HepG2 (cell line): ENCODE measurements around the gene PARP11. TPM values are rescaled to one million over a fixed set of nuclear protein-coding genes. Genes with fewer than 3 reads are reported as not detected.

Experiments
- ATAC-seq: fragments of 200-7000 bp; cut with Tn5 transposase; 3 replicates; pipeline ENCODE4 v1.9.1; 2020; ENCODE audit warnings: mild to moderate bottlenecking, moderate library complexity
- BruUV-seq: library from RNA; stranded (reverse); fragments of 400-500 nt; replicated peaks from 2 replicates; lab custom pipeline; 2021; lab: Mats Ljungman, UMichigan
- CTCF ChIA-PET: fragments of 300-600 bp; formaldehyde crosslinking; extraction: SDS; loops from one replicate; lab custom pipeline; 2021; ENCODE audit warnings: low total read pairs, inconsistent platforms, low intra/inter-chr PET ratio; lab: Yijun Ruan, JAX
- POLR2A ChIA-PET: fragments of 350-600 bp; sonication (Branson Sonifier 250); formaldehyde crosslinking; loops from one replicate; lab custom pipeline; 2020; ENCODE audit warnings: antibody characterized with exemption, inconsistent platforms; lab: Yijun Ruan, JAX
- DNase-seq: peaks from one replicate; pipeline ENCODE4 v3.0.0-alpha.2; 2015; ENCODE audit warnings: low spot score
- FAIRE-seq: peaks from 3 replicates; lab custom pipeline; 2011; peaks lifted over from hg19 to GRCh38; lab: Jason Lieb, UNC
- H2AFZ ChIP-seq: one replicate; pipeline ENCODE4 v1.6.1; 2011; ENCODE audit warnings: low read length, inconsistent platforms
- H3K27ac ChIP-seq: fragments of 300-600 bp; 3 replicates; pipeline ENCODE4 v1.8.0; 2011; ENCODE audit warnings: mixed run types, mild to moderate bottlenecking, mixed read lengths, low read length, inconsistent platforms; ENCODE audit not compliant: insufficient read depth; ENCODE audit errors: extremely low read length
- H3K27me3 ChIP-seq, 2 experiments: fragments of 200-600 bp in 1 of 2; 2 replicates in 1 of 2; 3 replicates in 1 of 2; pipeline versions ENCODE4 v1.6.0 to v1.8.0; 2011; ENCODE audit warnings: low read length in 2 of 2, mild to moderate bottlenecking in 2 of 2, moderate library complexity in 2 of 2, inconsistent platforms in 1 of 2; ENCODE audit not compliant: insufficient read depth in 2 of 2, control insufficient read depth in 1 of 2
- H3K36me3 ChIP-seq, 2 experiments: fragments of 200-600 bp in 1 of 2; replicated peaks in 1 of 2; 2 replicates in 1 of 2; 3 replicates in 1 of 2; pipeline versions ENCODE4 v1.5.1 to v1.8.0; 2011; ENCODE audit warnings: low read length in 2 of 2, inconsistent platforms in 1 of 2; ENCODE audit not compliant: insufficient read depth in 2 of 2, control insufficient read depth in 1 of 2
- H3K4me1 ChIP-seq: 2 replicates; pipeline ENCODE4 v1.5.1; 2012; ENCODE audit warnings: low read length, inconsistent platforms; ENCODE audit not compliant: insufficient read depth
- H3K4me2 ChIP-seq: 2 replicates; pipeline ENCODE4 v1.6.0; 2011; ENCODE audit warnings: low read depth, low read length, inconsistent platforms
- H3K4me3 ChIP-seq, 3 experiments: fragments of 200-600 bp in 1 of 3; sonication (generic), shearing (Covaris generic) in 1 of 3; replicated peaks in 1 of 3; 2 replicates each; pipeline ENCODE4 v1.5.1; 2011 to 2016; ENCODE audit warnings: low read length in 3 of 3, inconsistent platforms in 2 of 3, low read depth in 2 of 3, mild to moderate bottlenecking in 2 of 3, control low read depth in 1 of 3, mixed read lengths in 1 of 3; ENCODE audit not compliant: insufficient read depth in 1 of 3
- H3K79me2 ChIP-seq: one replicate; pipeline ENCODE4 v1.6.1; 2011; ENCODE audit warnings: low read length, inconsistent platforms; ENCODE audit not compliant: insufficient read depth
- H3K9ac ChIP-seq: 2 replicates; pipeline ENCODE4 v1.6.0; 2011; ENCODE audit warnings: mild to moderate bottlenecking, low read depth, low read length, inconsistent platforms; ENCODE audit not compliant: insufficient read depth
- H3K9me3 ChIP-seq: 2 replicates; pipeline ENCODE4 v1.5.1; 2012; ENCODE audit warnings: mild to moderate bottlenecking, low read length
- H4K20me1 ChIP-seq: 2 replicates; pipeline ENCODE4 v1.6.0; 2011; ENCODE audit warnings: inconsistent platforms, mild to moderate bottlenecking, low read length, moderate library complexity; ENCODE audit not compliant: insufficient read depth
- CEBPG ChIP-seq: IDR thresholded peaks from 2 replicates; pipeline ENCODE4 v1.6.1; 2016
- MBNL3 ChIP-seq: fragments of 250-450 bp; sonication (Bioruptor Pico); conservative IDR thresholded peaks from 2 replicates; pipeline ENCODE4 v1.8.0; 2022; ENCODE audit warnings: mild to moderate bottlenecking, inconsistent platforms
- NR1H2 ChIP-seq: sonication (generic); formaldehyde crosslinking; IDR thresholded peaks from 2 replicates; pipeline ENCODE4 v1.8.1; 2022; ENCODE audit warnings: low read depth, missing genetic modification reagents, borderline replicate concordance
- RARA ChIP-seq: IDR thresholded peaks from 2 replicates; pipeline ENCODE4 v1.6.1; 2016; ENCODE audit warnings: missing genetic modification reagents, missing compliant biosample characterization
- ZNF337 ChIP-seq: sonication (generic); formaldehyde crosslinking; IDR thresholded peaks from 2 replicates; pipeline ENCODE4 v1.5.1; 2020; ENCODE audit warnings: missing genetic modification reagents, low read depth, mild to moderate bottlenecking, borderline replicate concordance
- WGBS: methylation state at CpG from one replicate; pipeline ENCODE4 v1.1.6; 2017; ENCODE audit warnings: low lambda C conversion rate; 5-methylcytosine and 5-hydroxymethylcytosine counted together
- in situ Hi-C: cut with HindIII; loops from 2 replicates; pipeline ENCODE4 v1.10.0; 2017; ENCODE audit warnings: low pct_unique_long_range_greater_than_20kb; ENCODE audit not compliant: extremely low pct_ligation_motif_present
- intact Hi-C: fragments of 100-400 bp; cut with micrococcal nuclease; formaldehyde crosslinking; loops from one replicate; pipeline ENCODE4 v1.10.0; 2022; ENCODE audit not compliant: unreplicated experiment
- polyA plus RNA-seq, 8 experiments: library from polyadenylated mRNA; depleted of rRNA in 3 of 8; stranded (reverse) in 7 of 8; unstranded in 1 of 8; fragments of >200 nt; fragmentation: Illumina TruSeq in 4 of 8; extraction: Trizol in 4 of 8; gene quantifications; 2 replicates each; pipeline versions ENCODE4 v1.2.1 to v1.2.3, GENCODE V29; 2011 to 2016; ENCODE audit warnings: low read depth in 4 of 8, missing spikeins in 1 of 8, mixed read lengths in 1 of 8; ENCODE audit not compliant: insufficient read depth in 1 of 8
- total RNA-seq, 5 experiments: library from RNA; depleted of rRNA; stranded (reverse); fragments of >200 nt; fragmentation: Illumina TruSeq; extraction: Trizol; gene quantifications; 2 replicates each; pipeline ENCODE4 v1.2.3, GENCODE V29; 2016; ENCODE audit warnings: low read depth in 1 of 5
- TF ChIP-seq, protein P1 (sequence below): sonication (generic); formaldehyde crosslinking; IDR thresholded peaks from 2 replicates; pipeline ENCODE4 v1.5.1; 2020; ENCODE audit warnings: mild to moderate bottlenecking, moderate library complexity, missing genetic modification reagents

The PARP11 gene
- total and polyA plus RNA-seq, 2 of the 13 experiments (the other 11 are each of a cell fraction or from before 2014, with no cell fraction given), result 4.0 to 7.6 TPM

DNA sequence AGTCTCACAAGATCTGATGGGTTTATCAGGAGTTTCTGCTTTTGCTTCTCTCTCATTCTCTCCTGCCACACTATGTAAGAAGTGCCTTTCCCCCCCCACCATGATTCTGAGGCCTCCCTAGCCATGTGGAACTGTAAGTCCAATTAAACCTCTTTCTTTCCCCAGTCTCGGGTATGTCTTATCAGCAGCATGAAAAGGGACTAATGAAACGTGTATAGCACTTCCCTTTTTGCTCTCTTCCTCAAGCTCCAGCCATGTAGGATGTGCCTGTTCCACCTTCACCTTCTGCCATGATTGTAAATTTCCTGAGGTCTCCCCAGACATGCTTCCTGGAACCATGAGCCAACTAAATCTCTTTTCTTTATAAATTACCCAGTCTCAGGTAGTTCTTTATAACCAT is 113.3 kb downstream of the PARP11 start:
- no TSS peak for BruUV-seq
- H3K9ac ChIP-seq, result no peak overlapping the region
- intact Hi-C loops (no loop called here), in situ Hi-C loops (no loop called here)
- no peaks in the 10 kb centered on the region for H3K27me3 ChIP-seq
- no peaks in the 10 kb centered on the region for H3K36me3 ChIP-seq
- H3K4me1 ChIP-seq, result peaks cover 13% of the 10 kb centered on the region
- H3K79me2 ChIP-seq, result no peaks in the 10 kb centered on the region
- FAIRE-seq (no peak), DNase-seq (no peak), ATAC-seq (no peak)
- H3K9me3 ChIP-seq, result no peaks in the 10 kb centered on the region
- no peaks in the 10 kb centered on the region for H4K20me1 ChIP-seq
- H2AFZ ChIP-seq, result no peak overlapping the region
- H3K4me3 ChIP-seq, result no peak overlapping the region
- TF ChIP-seq CEBPG (CRISPR knock-in tag), result no peak
- TF ChIP-seq ZNF337, result no peak
- TF ChIP-seq NR1H2 (CRISPR knock-in tag), result no peak
- no peak for TF ChIP-seq RARA (CRISPR knock-in tag)
- TF ChIP-seq MBNL3, result no peak
- TF ChIP-seq, protein P1, sequence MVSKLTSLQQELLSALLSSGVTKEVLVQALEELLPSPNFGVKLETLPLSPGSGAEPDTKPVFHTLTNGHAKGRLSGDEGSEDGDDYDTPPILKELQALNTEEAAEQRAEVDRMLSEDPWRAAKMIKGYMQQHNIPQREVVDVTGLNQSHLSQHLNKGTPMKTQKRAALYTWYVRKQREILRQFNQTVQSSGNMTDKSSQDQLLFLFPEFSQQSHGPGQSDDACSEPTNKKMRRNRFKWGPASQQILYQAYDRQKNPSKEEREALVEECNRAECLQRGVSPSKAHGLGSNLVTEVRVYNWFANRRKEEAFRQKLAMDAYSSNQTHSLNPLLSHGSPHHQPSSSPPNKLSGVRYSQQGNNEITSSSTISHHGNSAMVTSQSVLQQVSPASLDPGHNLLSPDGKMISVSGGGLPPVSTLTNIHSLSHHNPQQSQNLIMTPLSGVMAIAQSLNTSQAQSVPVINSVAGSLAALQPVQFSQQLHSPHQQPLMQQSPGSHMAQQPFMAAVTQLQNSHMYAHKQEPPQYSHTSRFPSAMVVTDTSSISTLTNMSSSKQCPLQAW (CRISPR knock-in tag), result no peak
- H3K27ac ChIP-seq, result no peak overlapping the region
- ChIA-PET POLR2A (no interaction called here), CTCF (no interaction called here)
- no peak overlapping the region for H3K4me2 ChIP-seq
- WGBS, result 7% methylated on average over 2 of the region's 2 CpGs

Other genes with a start within 250 kb of the PARP11 start
- gene CRACR2A, start 120.3 kb downstream of the PARP11 start, total RNA-seq (2016; rRNA removed; fragmentation: Illumina TruSeq; extraction: Trizol), result 0.20 TPM in 1 of 2 replicates, not detected in the other
- gene CRACR2A, start 120.3 kb downstream of the PARP11 start, polyA plus RNA-seq (2011; rRNA removed), result 0.09 and 0.16 TPM in 2 replicates